A673 (cell line): Measurements from ENCODE around the gene RHCG. TPM values are rescaled to one million over a fixed set of nuclear protein-coding genes. Genes with fewer than 3 reads are reported as not detected.
A peak's percentile ranks its signal among the peaks of the same experiment; 100 is the strongest.

Experiments
- BruUV-seq: library from RNA; stranded (reverse); fragments of 400-500 nt; replicated peaks from 2 replicates; lab custom pipeline; 2021; lab: Mats Ljungman, UMichigan
- CTCF ChIA-PET: fragments of 300-600 bp; sonication (Branson Sonifier 250); formaldehyde crosslinking; loops from one replicate; lab custom pipeline; 2022; ENCODE audit warnings: antibody characterized with exemption; lab: Charles Lee
- POLR2A ChIA-PET: fragments of 300-600 bp; sonication (Branson Sonifier 250); formaldehyde crosslinking; loops from one replicate; lab custom pipeline; 2022; ENCODE audit warnings: antibody characterized with exemption; ENCODE audit not compliant: low non-redundant PET; lab: Charles Lee
- DNase-seq: peaks from one replicate; pipeline ENCODE4 v3.0.0-alpha.2; 2015; ENCODE audit warnings: low spot score
- H3K27ac ChIP-seq: fragments of 200-600 bp; sonication (generic); 2 replicates; pipeline ENCODE4 v1.5.1; 2016; ENCODE audit warnings: mixed run types, low read depth, mild to moderate bottlenecking, mixed read lengths, antibody characterized with exemption, low read length; ENCODE audit not compliant: poor library complexity, severe bottlenecking
- H3K27me3 ChIP-seq: fragments of 200-600 bp; sonication (generic); replicated peaks from 2 replicates; pipeline ENCODE4 v1.6.1; 2017; ENCODE audit warnings: mixed run types, low read depth, mild to moderate bottlenecking, mixed read lengths, antibody characterized with exemption, low read length; ENCODE audit not compliant: insufficient read depth, poor library complexity
- H3K36me3 ChIP-seq: fragments of 200-600 bp; sonication (generic); 2 replicates; pipeline ENCODE4 v1.6.1; 2016; ENCODE audit warnings: mixed run types, mild to moderate bottlenecking, mixed read lengths, antibody characterized with exemption, low read length; ENCODE audit not compliant: insufficient read depth, poor library complexity, severe bottlenecking
- H3K4me1 ChIP-seq: fragments of 200-600 bp; sonication (generic); 2 replicates; pipeline ENCODE4 v1.6.1; 2017; ENCODE audit warnings: mixed run types, mild to moderate bottlenecking, mixed read lengths, antibody characterized with exemption, low read length; ENCODE audit not compliant: insufficient read depth, poor library complexity, severe bottlenecking
- H3K4me3 ChIP-seq: fragments of 200-600 bp; sonication (generic); 2 replicates; pipeline ENCODE4 v1.5.1; 2016; ENCODE audit warnings: low read depth, mixed run types, mild to moderate bottlenecking, mixed read lengths, low read length; ENCODE audit not compliant: poor library complexity, severe bottlenecking
- H3K9me3 ChIP-seq: fragments of 200-600 bp; sonication (generic); 2 replicates; pipeline ENCODE4 v1.6.1; 2016; ENCODE audit warnings: mixed run types, low read depth, mild to moderate bottlenecking, mixed read lengths, antibody characterized with exemption, low read length; ENCODE audit not compliant: poor library complexity, severe bottlenecking
- CTCF ChIP-seq: fragments of 300-800, 200-600 bp; sonication (generic); conservative IDR thresholded peaks from 2 replicates; pipeline ENCODE4 v1.5.1; 2017; ENCODE audit warnings: low read depth, mild to moderate bottlenecking, antibody characterized with exemption, low read length, moderate library complexity, mixed read lengths
- EZH2 ChIP-seq: fragments of 200-600 bp; sonication (generic); IDR thresholded peaks from 2 replicates; pipeline ENCODE4 v1.6.1; 2017; ENCODE audit warnings: borderline replicate concordance, low read depth, mild to moderate bottlenecking, mixed read lengths, antibody characterized with exemption, low read length; ENCODE audit not compliant: poor library complexity, severe bottlenecking
- intact Hi-C: fragments of 100-400 bp; cut with micrococcal nuclease; formaldehyde crosslinking; loops from one replicate; pipeline ENCODE4 v1.10.0; 2022; ENCODE audit not compliant: unreplicated experiment
- total RNA-seq: library from RNA; stranded (reverse); gene quantifications from 2 replicates; pipeline ENCODE4 v1.2.3, GENCODE V29; 2021

The RHCG gene
- total RNA-seq, 1 experiment from 2014 or later, result 1.4 TPM

GRCh38 chr15:89462198-89462912 lies 34.0 kb downstream of the RHCG start:
- no peak overlapping the region for H3K27ac ChIP-seq
- no peaks in the 10 kb centered on the region for H3K36me3 ChIP-seq
- peak; percentile 67 for DNase-seq
- H3K4me1 ChIP-seq, result no peaks in the 10 kb centered on the region
- H3K9me3 ChIP-seq, result no peaks in the 10 kb centered on the region
- no TSS peak for BruUV-seq
- ChIA-PET CTCF (no interaction called here), POLR2A (no interaction called here)
- intact Hi-C loops, result no loop called here
- TF ChIP-seq EZH2 (no peak), CTCF (no peak)
- H3K27me3 ChIP-seq, result no peaks in the 10 kb centered on the region
- H3K4me3 ChIP-seq, result no peak overlapping the region

GRCh38 chr15:89461386-89461785 lies 35.0 kb downstream of the RHCG start:
- no peak for TF ChIP-seq CTCF
- TF ChIP-seq EZH2, result no peak
- no peak overlapping the region for H3K27ac ChIP-seq
- H3K9me3 ChIP-seq, result no peaks in the 10 kb centered on the region
- DNase-seq, result no peak
- BruUV-seq, result no TSS peak
- no peaks in the 10 kb centered on the region for H3K36me3 ChIP-seq
- H3K4me3 ChIP-seq, result no peak overlapping the region
- no peaks in the 10 kb centered on the region for H3K27me3 ChIP-seq
- ChIA-PET POLR2A (no interaction called here), CTCF (no interaction called here)
- intact Hi-C loops, result no loop called here
- no peaks in the 10 kb centered on the region for H3K4me1 ChIP-seq

GRCh38 chr15:89460048-89460447 lies 36.3 kb downstream of the RHCG start:
- Histone ChIP-seq H3K27ac (no peak overlapping the region), H3K36me3 (no peaks in the 10 kb centered on the region), H3K9me3 (no peaks in the 10 kb centered on the region), H3K4me3 (no peak overlapping the region), H3K27me3 (no peaks in the 10 kb centered on the region), H3K4me1 (no peaks in the 10 kb centered on the region)
- TF ChIP-seq EZH2, result no peak
- no peak for TF ChIP-seq CTCF
- no peak for DNase-seq
- POLR2A ChIA-PET, result no interaction called here
- no TSS peak for BruUV-seq
- intact Hi-C loops, result no loop called here
- CTCF ChIA-PET, result interaction anchor here (1.0 kb wide), 1 partner anchor 30 kb away, joined by 4 read pairs; no protein-coding TSS in a partner anchor
